ENCODE data around the gene H2AZ1.
A peak's percentile ranks its signal among the peaks of the same experiment; 100 is the strongest.

GRCh38 chr4:99946356-99947189 is 3.5 kb downstream of the H2AZ1 start, which contains the start of gene DNAJB14:
- no peak for TF ChIP-seq ZSCAN18 (tag by site-specific recombination; IDR thresholded peaks at IDR 0.05)
- no peak for TF ChIP-seq ZNF558 (tag by site-specific recombination; IDR thresholded peaks at IDR 0.05)
- no peak for TF ChIP-seq ZNF704 (tag by site-specific recombination; IDR thresholded peaks at IDR 0.05)
- TF ChIP-seq CTCF (tag by site-specific recombination; IDR thresholded peaks at IDR 0.05) = no peak
- TF ChIP-seq GFI1B (tag by site-specific recombination; IDR thresholded peaks at IDR 0.05) = no peak
- peak; percentile 64 for TF ChIP-seq ZBTB26 (tag by site-specific recombination; optimal IDR thresholded peaks at IDR 0.05)
